HepG2 (cell line): ENCODE results near the gene MYO15A. TPM values are rescaled to one million over a fixed set of nuclear protein-coding genes. Genes with fewer than 3 reads are reported as not detected.

Source experiments
- ATAC-seq: fragments of 200-7000 bp; cut with Tn5 transposase; 3 replicates; pipeline ENCODE4 v1.9.1; 2020; ENCODE audit warnings: mild to moderate bottlenecking, moderate library complexity
- BruUV-seq: library from RNA; stranded (reverse); fragments of 400-500 nt; replicated peaks from 2 replicates; lab custom pipeline; 2021; lab: Mats Ljungman, UMichigan
- CTCF ChIA-PET: fragments of 300-600 bp; formaldehyde crosslinking; extraction: SDS; loops from one replicate; lab custom pipeline; 2021; ENCODE audit warnings: low total read pairs, inconsistent platforms, low intra/inter-chr PET ratio; lab: Yijun Ruan, JAX
- POLR2A ChIA-PET: fragments of 350-600 bp; sonication (Branson Sonifier 250); formaldehyde crosslinking; loops from one replicate; lab custom pipeline; 2020; ENCODE audit warnings: antibody characterized with exemption, inconsistent platforms; lab: Yijun Ruan, JAX
- DNase-seq: peaks from one replicate; pipeline ENCODE4 v3.0.0-alpha.2; 2015; ENCODE audit warnings: low spot score
- FAIRE-seq: peaks from 3 replicates; lab custom pipeline; 2011; peaks lifted over from hg19 to GRCh38; lab: Jason Lieb, UNC
- H2AFZ ChIP-seq: one replicate; pipeline ENCODE4 v1.6.1; 2011; ENCODE audit warnings: low read length, inconsistent platforms
- H3K27ac ChIP-seq: fragments of 300-600 bp; 3 replicates; pipeline ENCODE4 v1.8.0; 2011; ENCODE audit warnings: mixed run types, mild to moderate bottlenecking, mixed read lengths, low read length, inconsistent platforms; ENCODE audit not compliant: insufficient read depth; ENCODE audit errors: extremely low read length
- H3K27me3 ChIP-seq, 2 experiments: fragments of 200-600 bp in 1 of 2; 2 replicates in 1 of 2; 3 replicates in 1 of 2; pipeline versions ENCODE4 v1.6.0 to v1.8.0; 2011; ENCODE audit warnings: low read length in 2 of 2, mild to moderate bottlenecking in 2 of 2, moderate library complexity in 2 of 2, inconsistent platforms in 1 of 2; ENCODE audit not compliant: insufficient read depth in 2 of 2, control insufficient read depth in 1 of 2
- H3K36me3 ChIP-seq, 2 experiments: fragments of 200-600 bp in 1 of 2; replicated peaks in 1 of 2; 2 replicates in 1 of 2; 3 replicates in 1 of 2; pipeline versions ENCODE4 v1.5.1 to v1.8.0; 2011; ENCODE audit warnings: low read length in 2 of 2, inconsistent platforms in 1 of 2; ENCODE audit not compliant: insufficient read depth in 2 of 2, control insufficient read depth in 1 of 2
- H3K4me1 ChIP-seq: 2 replicates; pipeline ENCODE4 v1.5.1; 2012; ENCODE audit warnings: low read length, inconsistent platforms; ENCODE audit not compliant: insufficient read depth
- H3K4me2 ChIP-seq: 2 replicates; pipeline ENCODE4 v1.6.0; 2011; ENCODE audit warnings: low read depth, low read length, inconsistent platforms
- H3K4me3 ChIP-seq, 3 experiments: fragments of 200-600 bp in 1 of 3; sonication (generic), shearing (Covaris generic) in 1 of 3; replicated peaks in 1 of 3; 2 replicates each; pipeline ENCODE4 v1.5.1; 2011 to 2016; ENCODE audit warnings: low read length in 3 of 3, inconsistent platforms in 2 of 3, low read depth in 2 of 3, mild to moderate bottlenecking in 2 of 3, control low read depth in 1 of 3, mixed read lengths in 1 of 3; ENCODE audit not compliant: insufficient read depth in 1 of 3
- H3K79me2 ChIP-seq: one replicate; pipeline ENCODE4 v1.6.1; 2011; ENCODE audit warnings: low read length, inconsistent platforms; ENCODE audit not compliant: insufficient read depth
- H3K9ac ChIP-seq: 2 replicates; pipeline ENCODE4 v1.6.0; 2011; ENCODE audit warnings: mild to moderate bottlenecking, low read depth, low read length, inconsistent platforms; ENCODE audit not compliant: insufficient read depth
- H3K9me3 ChIP-seq: 2 replicates; pipeline ENCODE4 v1.5.1; 2012; ENCODE audit warnings: mild to moderate bottlenecking, low read length
- H4K20me1 ChIP-seq: 2 replicates; pipeline ENCODE4 v1.6.0; 2011; ENCODE audit warnings: inconsistent platforms, mild to moderate bottlenecking, low read length, moderate library complexity; ENCODE audit not compliant: insufficient read depth
- BRD4 ChIP-seq: sonication (generic); formaldehyde crosslinking; IDR thresholded peaks from 2 replicates; pipeline ENCODE4 v1.4.0; 2020; ENCODE audit warnings: missing genetic modification reagents
- HMG20B ChIP-seq: conservative IDR thresholded peaks from 2 replicates; pipeline ENCODE4 v1.6.1; 2016; ENCODE audit warnings: missing genetic modification reagents, missing compliant biosample characterization
- HOXA3 ChIP-seq: sonication (generic); formaldehyde crosslinking; IDR thresholded peaks from 2 replicates; pipeline ENCODE4 v1.5.0; 2020; ENCODE audit warnings: missing genetic modification reagents
- MYC ChIP-seq: sonication (generic); formaldehyde crosslinking; IDR thresholded peaks from 2 replicates; pipeline ENCODE4 v1.9.0; 2021; ENCODE audit warnings: missing genetic modification reagents, borderline replicate concordance
- RXRB ChIP-seq: IDR thresholded peaks from 2 replicates; pipeline ENCODE4 v1.6.1; 2016; ENCODE audit warnings: borderline replicate concordance, missing genetic modification reagents, missing compliant biosample characterization
- SAFB2 ChIP-seq: sonication (generic); formaldehyde crosslinking; IDR thresholded peaks from 2 replicates; pipeline ENCODE4 v1.5.1; 2020; ENCODE audit warnings: missing genetic modification reagents, low read depth, mild to moderate bottlenecking, borderline replicate concordance
- SIN3B ChIP-seq: fragments of 150-350 bp; IDR thresholded peaks from 2 replicates; pipeline ENCODE4 v1.6.1; 2014; ENCODE audit warnings: low read length
- TARDBP ChIP-seq: sonication (generic); formaldehyde crosslinking; IDR thresholded peaks from 2 replicates; pipeline ENCODE4 v1.8.0; 2022; ENCODE audit warnings: mild to moderate bottlenecking, missing genetic modification reagents
- WIZ ChIP-seq: sonication (generic); formaldehyde crosslinking; IDR thresholded peaks from 2 replicates; pipeline ENCODE4 v1.5.1; 2020; ENCODE audit warnings: mild to moderate bottlenecking, missing genetic modification reagents
- WGBS: methylation state at CpG from one replicate; pipeline ENCODE4 v1.1.6; 2017; ENCODE audit warnings: low lambda C conversion rate; 5-methylcytosine and 5-hydroxymethylcytosine counted together
- in situ Hi-C: cut with HindIII; loops from 2 replicates; pipeline ENCODE4 v1.10.0; 2017; ENCODE audit warnings: low pct_unique_long_range_greater_than_20kb; ENCODE audit not compliant: extremely low pct_ligation_motif_present
- intact Hi-C: fragments of 100-400 bp; cut with micrococcal nuclease; formaldehyde crosslinking; loops from one replicate; pipeline ENCODE4 v1.10.0; 2022; ENCODE audit not compliant: unreplicated experiment
- polyA plus RNA-seq, 8 experiments: library from polyadenylated mRNA; depleted of rRNA in 3 of 8; stranded (reverse) in 7 of 8; unstranded in 1 of 8; fragments of >200 nt; fragmentation: Illumina TruSeq in 4 of 8; extraction: Trizol in 4 of 8; gene quantifications; 2 replicates each; pipeline versions ENCODE4 v1.2.1 to v1.2.3, GENCODE V29; 2011 to 2016; ENCODE audit warnings: low read depth in 4 of 8, missing spikeins in 1 of 8, mixed read lengths in 1 of 8; ENCODE audit not compliant: insufficient read depth in 1 of 8
- total RNA-seq, 5 experiments: library from RNA; depleted of rRNA; stranded (reverse); fragments of >200 nt; fragmentation: Illumina TruSeq; extraction: Trizol; gene quantifications; 2 replicates each; pipeline ENCODE4 v1.2.3, GENCODE V29; 2016; ENCODE audit warnings: low read depth in 1 of 5
- TF ChIP-seq, protein P1 (sequence below): sonication (generic); formaldehyde crosslinking; IDR thresholded peaks from 2 replicates; pipeline ENCODE4 v1.5.1; 2020; ENCODE audit warnings: missing genetic modification reagents, mild to moderate bottlenecking, borderline replicate concordance
- TF ChIP-seq, protein P2 (sequence below): sonication (generic); formaldehyde crosslinking; IDR thresholded peaks from 2 replicates; pipeline ENCODE4 v1.5.0; 2020; ENCODE audit warnings: missing genetic modification reagents

The MYO15A gene
- total and polyA plus RNA-seq, 2 of the 13 experiments (the other 11 are each of a cell fraction or from before 2014, with no cell fraction given): 0.07 to 0.20 TPM

DNA sequence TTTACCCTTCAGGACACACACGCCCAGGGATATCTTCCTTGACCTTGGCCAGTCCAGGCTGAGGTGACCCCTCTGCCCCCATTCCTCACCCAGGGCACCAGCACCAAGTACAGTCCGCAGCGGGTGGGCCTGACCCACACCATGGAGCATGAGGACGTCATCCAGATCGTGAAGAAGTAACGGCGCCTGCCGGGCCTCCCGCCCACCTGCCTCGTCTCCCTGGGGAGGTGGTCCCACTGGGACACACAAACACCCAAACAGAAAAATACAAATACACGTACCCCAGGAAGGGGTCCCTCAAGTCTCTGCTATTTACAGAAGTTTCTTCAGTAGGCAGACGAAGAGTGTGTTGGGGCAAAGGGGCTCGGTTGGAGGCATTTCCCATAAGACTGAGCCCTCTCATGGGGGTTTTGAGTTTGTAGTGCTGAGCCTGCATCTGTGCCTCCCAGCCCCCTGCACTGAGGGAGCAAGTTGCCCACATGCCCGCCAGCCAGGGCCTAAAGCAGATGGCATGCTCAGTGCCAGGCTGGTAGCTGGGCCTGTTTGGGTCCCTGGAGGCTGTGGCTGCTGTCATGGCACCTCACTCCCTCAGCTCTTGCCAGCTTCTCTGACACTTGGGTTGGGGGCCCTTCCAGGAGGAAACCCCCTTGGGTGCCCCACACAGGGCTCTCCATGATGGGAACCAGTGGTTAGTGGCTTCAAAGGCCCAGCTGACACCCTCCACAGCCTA, 1.3 kb upstream of the MYO15A start:
- Histone ChIP-seq H3K4me2 (no peak overlapping the region), H3K9ac (no peak overlapping the region), H3K4me1 (peaks cover 6% of the 10 kb centered on the region; the same call in 1 of the 2 replicates), H3K27me3 (no peaks in the 10 kb centered on the region), H3K9me3 (no peaks in the 10 kb centered on the region), H3K79me2 (no peaks in the 10 kb centered on the region), H4K20me1 (no peaks in the 10 kb centered on the region), H3K27ac (no peak overlapping the region), H3K36me3 (peaks cover 1 to 8% of the 10 kb centered on the region in 2 experiments; a peak in 1 of 5 replicates), H2AFZ (no peak overlapping the region), H3K4me3 (no peak overlapping the region)
- no peak for DNase-seq
- POLR2A ChIA-PET: no interaction called here
- FAIRE-seq: no peak
- 96% methylated on average over 14 of the region's 14 CpGs for WGBS
- ATAC-seq: no peak
- TF ChIP-seq TARDBP (CRISPR knock-in tag) (no peak), BRD4 (CRISPR knock-in tag) (no peak), SAFB2 (no peak), RXRB (CRISPR knock-in tag) (no peak), HMG20B (CRISPR knock-in tag) (no peak), SIN3B (no peak), MYC (no peak), WIZ (no peak), HOXA3 (CRISPR knock-in tag) (no peak)
- TF ChIP-seq, protein P1, sequence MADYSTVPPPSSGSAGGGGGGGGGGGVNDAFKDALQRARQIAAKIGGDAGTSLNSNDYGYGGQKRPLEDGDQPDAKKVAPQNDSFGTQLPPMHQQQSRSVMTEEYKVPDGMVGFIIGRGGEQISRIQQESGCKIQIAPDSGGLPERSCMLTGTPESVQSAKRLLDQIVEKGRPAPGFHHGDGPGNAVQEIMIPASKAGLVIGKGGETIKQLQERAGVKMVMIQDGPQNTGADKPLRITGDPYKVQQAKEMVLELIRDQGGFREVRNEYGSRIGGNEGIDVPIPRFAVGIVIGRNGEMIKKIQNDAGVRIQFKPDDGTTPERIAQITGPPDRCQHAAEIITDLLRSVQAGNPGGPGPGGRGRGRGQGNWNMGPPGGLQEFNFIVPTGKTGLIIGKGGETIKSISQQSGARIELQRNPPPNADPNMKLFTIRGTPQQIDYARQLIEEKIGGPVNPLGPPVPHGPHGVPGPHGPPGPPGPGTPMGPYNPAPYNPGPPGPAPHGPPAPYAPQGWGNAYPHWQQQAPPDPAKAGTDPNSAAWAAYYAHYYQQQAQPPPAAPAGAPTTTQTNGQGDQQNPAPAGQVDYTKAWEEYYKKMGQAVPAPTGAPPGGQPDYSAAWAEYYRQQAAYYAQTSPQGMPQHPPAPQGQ (CRISPR knock-in tag): no peak
- TF ChIP-seq, protein P2, sequence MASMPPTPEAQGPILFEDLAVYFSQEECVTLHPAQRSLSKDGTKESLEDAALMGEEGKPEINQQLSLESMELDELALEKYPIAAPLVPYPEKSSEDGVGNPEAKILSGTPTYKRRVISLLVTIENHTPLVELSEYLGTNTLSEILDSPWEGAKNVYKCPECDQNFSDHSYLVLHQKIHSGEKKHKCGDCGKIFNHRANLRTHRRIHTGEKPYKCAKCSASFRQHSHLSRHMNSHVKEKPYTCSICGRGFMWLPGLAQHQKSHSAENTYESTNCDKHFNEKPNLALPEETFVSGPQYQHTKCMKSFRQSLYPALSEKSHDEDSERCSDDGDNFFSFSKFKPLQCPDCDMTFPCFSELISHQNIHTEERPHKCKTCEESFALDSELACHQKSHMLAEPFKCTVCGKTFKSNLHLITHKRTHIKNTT (CRISPR knock-in tag): no peak
- no TSS peak for BruUV-seq
- intact Hi-C loops: no loop called here
- in situ Hi-C loops: loop anchor here (25.0 kb wide), 1 partner anchor 95 kb away; no protein-coding TSS in a partner anchor
- CTCF ChIA-PET: no interaction called here
